Amygdala (tissue), 56 donors: ENCODE data around the gene RAPGEF4.
"Not testable (repeated sequence)": the region's sequence is repeated elsewhere in the genome, so short reads cannot be mapped to it uniquely, and the experiment has no call there.

Experiments
- DNase-seq, 56 donors: peaks; one replicate each; lab custom pipeline; 2025; lab: John Stamatoyannopoulos, UW

Gene RAPGEF4

DNA sequence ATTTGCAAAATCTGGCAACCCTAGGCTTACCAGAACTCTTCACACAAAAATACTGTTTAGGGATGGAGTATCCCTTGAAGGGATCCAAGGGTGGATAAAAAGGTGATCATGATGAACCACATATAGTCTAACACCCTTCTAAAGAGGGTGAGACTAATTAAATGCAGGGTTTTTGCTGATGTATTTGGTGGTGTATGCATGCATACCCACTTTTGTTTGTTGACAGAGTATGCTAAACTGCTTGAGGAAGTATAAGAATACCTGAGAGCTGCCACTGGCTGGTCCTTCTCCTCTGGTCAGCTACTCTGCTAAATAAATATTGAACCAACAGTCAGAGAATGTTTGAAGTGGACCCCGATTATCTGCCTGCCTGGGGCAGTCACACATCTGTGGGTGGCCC, 34.2 kb downstream of the RAPGEF4 start:
- no peak for DNase-seq

- no peak for DNase-seq
These were observed 35.2 kb downstream of the RAPGEF4 start for GRCh38 chr2:172770887-172771286.

- DNase-seq = no peak
These were observed 37.0 kb downstream of the RAPGEF4 start for GRCh38 chr2:172772633-172773032.

DNA sequence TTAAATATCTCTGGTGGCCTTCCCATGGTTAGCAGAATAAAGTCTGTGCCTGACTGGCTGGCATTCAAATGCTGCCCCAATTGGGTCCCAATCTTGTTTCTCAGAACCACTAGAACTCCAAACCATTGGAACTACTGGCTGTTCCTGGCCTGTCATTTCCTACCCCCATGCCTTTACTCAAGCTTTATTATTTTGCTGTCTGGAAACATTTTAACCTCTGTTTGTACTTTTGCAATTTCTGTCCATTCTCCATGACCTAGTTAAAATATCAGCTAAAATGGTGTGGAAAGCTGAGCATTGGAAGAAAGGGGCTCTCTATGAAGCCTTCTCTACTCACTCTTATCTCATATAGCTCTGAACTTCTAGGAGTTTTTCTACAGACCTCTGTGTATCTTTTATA, 38.7 kb downstream of the RAPGEF4 start:
- DNase-seq = no peak

DNA sequence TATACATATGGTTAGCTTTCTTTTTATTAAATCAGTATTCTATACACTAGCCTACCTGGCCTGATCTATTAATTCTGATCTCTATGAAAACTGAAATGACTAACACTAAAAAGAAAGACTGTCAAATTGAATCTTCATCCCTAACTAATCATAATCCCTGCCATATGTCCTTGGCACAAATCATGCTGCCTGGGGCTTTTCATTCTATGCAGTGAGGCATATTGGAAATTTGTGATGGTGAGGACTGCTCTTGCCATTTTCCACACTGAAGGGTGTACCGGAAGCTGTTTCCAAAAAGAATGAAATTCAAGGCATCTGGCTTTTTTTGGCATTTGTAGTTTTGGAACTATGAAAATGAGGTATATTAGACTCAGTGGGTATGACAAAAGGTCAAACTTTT, 39.7 kb downstream of the RAPGEF4 start:
- DNase-seq = no peak

DNA sequence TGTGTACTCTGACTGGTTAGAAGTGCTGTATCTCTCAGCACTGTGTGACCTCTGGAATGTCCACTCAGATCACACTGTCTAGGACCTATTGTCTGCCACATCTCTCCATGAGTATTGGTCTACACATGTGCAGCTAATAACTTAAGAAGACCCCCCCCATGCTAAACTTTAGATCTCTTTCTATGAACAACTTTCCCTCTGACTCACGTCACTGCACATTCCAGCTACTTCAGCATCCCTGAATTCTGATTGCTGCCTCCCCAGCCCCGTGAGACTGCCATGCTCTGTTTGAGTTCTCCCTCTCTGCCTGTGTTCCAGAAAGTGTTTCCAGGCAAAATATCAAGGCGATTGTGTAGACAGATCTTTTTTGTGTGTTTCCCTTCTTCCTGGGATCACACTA, 41.8 kb downstream of the RAPGEF4 start:
- no peak for DNase-seq

GRCh38 chr2:172782506-172783164, 47.0 kb downstream of the RAPGEF4 start:
- DNase-seq = no peak

GRCh38 chr2:172783165-172783898, 47.7 kb downstream of the RAPGEF4 start:
- no peak for DNase-seq

GRCh38 chr2:172788871-172789270, 53.2 kb downstream of the RAPGEF4 start:
- DNase-seq = no peak

GRCh38 chr2:172790404-172790803, 54.8 kb downstream of the RAPGEF4 start:
- no peak for DNase-seq

- no peak for DNase-seq
These were observed 56.3 kb downstream of the RAPGEF4 start for GRCh38 chr2:172791953-172792352.

DNA sequence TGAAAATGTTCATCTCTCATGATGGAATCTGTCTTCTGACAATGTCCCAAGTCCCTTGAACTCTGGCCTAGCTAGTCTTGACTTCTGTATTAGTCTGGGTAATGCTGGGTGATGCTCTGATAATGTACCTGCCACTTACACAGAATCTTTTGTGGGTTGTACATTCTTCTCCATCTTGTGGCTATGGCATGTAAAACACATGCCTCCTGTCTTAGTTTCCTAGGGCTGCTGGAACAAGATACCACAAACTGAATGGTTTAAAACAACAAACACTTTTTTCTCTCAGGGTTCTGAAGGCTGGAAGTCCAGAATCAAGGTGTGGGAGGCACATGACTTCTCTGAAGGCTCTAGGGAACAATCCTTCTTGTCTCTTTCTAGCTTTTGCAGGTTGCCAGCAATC, 57.1 kb downstream of the RAPGEF4 start:
- DNase-seq = no peak

DNA sequence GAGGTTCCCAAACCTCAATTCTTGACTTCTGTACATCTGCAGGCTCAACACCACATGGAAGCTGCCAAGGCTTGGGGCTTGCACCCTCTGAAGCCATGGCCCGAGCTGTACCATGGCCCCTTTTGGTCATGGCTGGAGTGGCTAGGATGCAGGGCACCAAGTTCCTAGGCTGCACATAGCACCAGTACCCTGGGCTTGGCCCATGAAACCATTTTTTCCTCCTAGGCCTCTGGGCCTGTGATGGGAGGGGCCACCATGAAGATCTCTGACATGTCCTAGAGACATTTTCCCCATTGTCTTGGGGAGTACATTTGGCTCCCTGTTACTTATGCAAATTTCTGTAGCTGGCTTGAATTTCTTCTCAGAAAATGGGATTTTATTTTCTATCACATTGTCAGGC, 67.7 kb downstream of the RAPGEF4 start:
- DNase-seq = not testable (repeated sequence)

GRCh38 chr2:172804423-172804822, 68.8 kb downstream of the RAPGEF4 start:
- no peak for DNase-seq

DNA sequence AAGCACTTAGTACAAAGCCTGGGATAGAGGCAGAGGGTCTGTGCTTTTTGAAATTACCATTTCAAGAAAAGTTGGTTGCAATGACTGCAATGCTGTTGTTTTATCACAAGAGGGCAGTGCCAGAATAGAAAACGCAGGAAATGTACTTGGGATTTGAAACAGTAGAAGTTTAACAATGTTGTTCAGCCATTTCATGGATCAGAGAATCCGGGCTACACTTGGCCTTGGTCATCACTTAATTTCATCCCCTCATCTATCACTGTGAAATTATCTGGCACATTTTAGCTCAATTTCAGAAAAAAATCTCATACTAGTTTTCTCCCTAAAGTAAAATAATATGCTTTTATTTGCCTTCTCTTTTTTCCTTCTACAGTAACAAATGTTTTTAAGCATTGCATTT, 70.8 kb downstream of the RAPGEF4 start:
- peak in 6 of 56 donors; percentile 7 to 47 (median 13) for DNase-seq

- DNase-seq = peak in 15 of 56 donors; percentile 3 to 65 (median 13)
These were observed 71.4 kb downstream of the RAPGEF4 start for GRCh38 chr2:172806996-172807395.

DNA sequence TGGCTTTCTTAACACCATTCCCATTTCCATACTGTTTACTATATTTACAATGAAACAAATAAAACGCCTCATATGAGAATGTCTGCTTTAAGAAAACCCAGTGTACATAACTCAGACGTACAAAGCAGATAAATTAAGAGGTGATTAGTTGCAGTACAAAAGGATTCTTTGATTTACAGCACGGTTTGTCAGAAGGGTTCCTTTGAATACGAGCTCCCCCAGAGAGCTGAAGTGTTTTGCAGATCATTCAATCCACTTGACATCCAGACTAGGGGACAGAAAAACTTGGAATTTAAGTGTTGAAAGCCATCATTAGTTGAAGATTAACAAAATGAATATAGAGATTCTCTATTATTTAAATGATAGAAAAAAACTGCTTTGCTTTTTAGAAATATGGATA, 72.5 kb downstream of the RAPGEF4 start:
- no peak for DNase-seq

DNA sequence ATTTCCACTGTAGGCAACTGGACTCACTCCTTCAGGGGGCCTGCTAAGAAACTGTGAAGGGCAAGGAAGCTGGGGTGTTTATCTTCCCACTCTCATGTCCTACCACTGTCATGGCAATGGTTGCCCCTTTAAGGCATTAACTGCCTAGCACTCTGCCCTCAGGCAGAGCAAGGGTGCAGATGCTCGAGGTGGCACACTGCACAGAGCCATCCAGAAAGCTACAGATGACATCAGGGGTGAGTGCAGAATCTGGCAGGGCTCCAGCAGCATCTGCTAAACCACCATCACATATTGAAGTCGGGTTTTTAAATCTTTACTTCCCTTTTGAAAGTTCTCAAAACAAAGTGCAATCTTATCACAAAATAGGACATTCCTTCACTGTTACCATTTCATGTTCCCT, 75.4 kb downstream of the RAPGEF4 start:
- DNase-seq = peak in 10 of 56 donors; percentile 3 to 38 (median 12)

DNA sequence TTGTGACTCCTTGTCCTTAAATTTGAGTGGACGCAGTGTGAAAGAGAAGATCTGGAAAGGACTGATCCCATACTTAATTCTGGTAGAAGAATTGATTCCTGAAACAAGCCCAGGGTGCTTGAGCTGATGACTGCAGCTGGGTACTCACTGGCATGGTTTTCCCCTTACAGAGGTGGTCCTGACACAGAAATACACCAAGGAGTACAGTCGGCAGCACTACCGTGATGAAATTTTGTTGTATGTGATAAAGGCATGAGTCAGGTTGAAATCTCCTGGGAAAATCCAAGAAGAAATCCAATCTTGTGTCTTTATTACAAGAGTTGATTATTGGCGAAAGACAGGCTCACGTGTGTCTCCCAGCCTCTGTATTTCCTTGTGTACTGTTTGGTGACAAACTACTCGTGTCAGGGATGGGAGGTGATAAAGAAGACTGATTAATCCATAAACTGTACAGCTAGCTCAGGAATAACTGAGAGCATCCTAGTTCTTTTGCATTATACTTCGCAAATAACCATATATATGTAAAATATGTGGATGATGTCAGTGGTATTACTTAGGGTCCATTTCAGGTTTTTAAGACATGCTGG, 76.6 kb downstream of the RAPGEF4 start:
- no peak for DNase-seq

DNA sequence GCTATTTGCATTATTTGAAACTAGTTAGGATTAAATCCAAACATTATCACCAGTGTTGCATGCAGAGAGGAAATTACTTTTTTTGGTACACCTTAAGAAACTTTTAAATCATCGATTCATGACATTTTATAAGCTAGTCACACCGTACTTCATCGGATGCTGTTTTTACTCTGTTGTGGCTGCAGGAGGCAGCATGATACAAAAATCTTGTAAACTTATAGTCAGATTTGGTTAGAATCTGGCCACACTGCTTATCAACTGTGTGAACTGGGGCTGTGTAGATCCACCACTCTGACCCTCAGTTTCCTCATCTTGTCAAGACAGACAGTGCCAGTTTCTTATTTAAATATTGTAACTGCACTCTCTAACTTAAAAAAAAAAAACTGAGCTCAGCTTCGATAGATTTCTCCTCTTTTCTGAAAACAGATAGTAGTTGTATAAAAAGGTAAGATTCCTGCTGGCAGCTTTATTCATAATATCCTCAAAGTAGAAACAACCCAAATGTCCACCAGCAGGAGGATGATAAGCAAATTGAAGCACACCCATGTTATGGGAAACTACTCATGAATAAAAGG, 77.8 kb downstream of the RAPGEF4 start:
- DNase-seq = peak in 1 of 56 donors; percentile 2

GRCh38 chr2:172817411-172817810, 81.8 kb downstream of the RAPGEF4 start:
- no peak for DNase-seq

GRCh38 chr2:172819943-172820342, 84.3 kb downstream of the RAPGEF4 start:
- DNase-seq = no peak
